ENCODE data around the gene GLT6D1.

The GLT6D1 gene

DNA sequence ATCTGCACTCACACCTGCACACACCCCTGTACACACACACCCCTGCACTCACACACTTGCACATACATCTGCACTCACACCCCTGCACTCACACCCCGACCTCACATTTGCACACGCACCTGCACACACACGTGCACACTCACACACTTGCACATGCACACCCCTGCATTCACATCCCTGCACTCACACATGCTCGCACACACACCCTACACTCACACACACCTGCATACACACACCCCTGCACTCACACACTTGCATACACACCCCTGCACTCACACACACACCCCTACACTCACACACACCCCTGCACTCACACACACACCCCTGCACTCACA, 27.5 kb downstream of the GLT6D1 start:
- no peak for DNase-seq
- Histone ChIP-seq H3K36me3 (replicated peaks; ENCODE audit: insufficient read depth, low read length) (no peaks in the 10 kb centered on the region), H3K4me2 (ENCODE audit: low read depth, low read length) (no peak overlapping the region), H3K9me2 (replicated peaks; ENCODE audit: insufficient read depth, low read length) (no peaks in the 10 kb centered on the region), H3K9ac (ENCODE audit: low read length) (no peak overlapping the region), H4K20me1 (ENCODE audit: insufficient read depth, low read length) (no peaks in the 10 kb centered on the region), H3K27ac (ENCODE audit: low read length) (no peak overlapping the region), H3F3A (ENCODE audit: insufficient read depth, low read length) (no peaks in the 10 kb centered on the region), H3K4me3 (ENCODE audit: low read length) (no peak overlapping the region), H3K27me3 (replicated peaks; ENCODE audit: insufficient read depth, low read length) (peaks cover 50% of the 10 kb centered on the region), H2AFZ (ENCODE audit: low read length) (no peak overlapping the region), H3K9me3 (replicated peaks; ENCODE audit: insufficient read depth, low read length) (no peaks in the 10 kb centered on the region), H3K79me2 (ENCODE audit: low read length) (no peaks in the 10 kb centered on the region), H3K4me1 (ENCODE audit: low read length) (no peaks in the 10 kb centered on the region)
- TF ChIP-seq EZH2phosphoT487 (IDR thresholded peaks at IDR 0.05; ENCODE audit: low read length): no peak
- TF ChIP-seq, protein P1, sequence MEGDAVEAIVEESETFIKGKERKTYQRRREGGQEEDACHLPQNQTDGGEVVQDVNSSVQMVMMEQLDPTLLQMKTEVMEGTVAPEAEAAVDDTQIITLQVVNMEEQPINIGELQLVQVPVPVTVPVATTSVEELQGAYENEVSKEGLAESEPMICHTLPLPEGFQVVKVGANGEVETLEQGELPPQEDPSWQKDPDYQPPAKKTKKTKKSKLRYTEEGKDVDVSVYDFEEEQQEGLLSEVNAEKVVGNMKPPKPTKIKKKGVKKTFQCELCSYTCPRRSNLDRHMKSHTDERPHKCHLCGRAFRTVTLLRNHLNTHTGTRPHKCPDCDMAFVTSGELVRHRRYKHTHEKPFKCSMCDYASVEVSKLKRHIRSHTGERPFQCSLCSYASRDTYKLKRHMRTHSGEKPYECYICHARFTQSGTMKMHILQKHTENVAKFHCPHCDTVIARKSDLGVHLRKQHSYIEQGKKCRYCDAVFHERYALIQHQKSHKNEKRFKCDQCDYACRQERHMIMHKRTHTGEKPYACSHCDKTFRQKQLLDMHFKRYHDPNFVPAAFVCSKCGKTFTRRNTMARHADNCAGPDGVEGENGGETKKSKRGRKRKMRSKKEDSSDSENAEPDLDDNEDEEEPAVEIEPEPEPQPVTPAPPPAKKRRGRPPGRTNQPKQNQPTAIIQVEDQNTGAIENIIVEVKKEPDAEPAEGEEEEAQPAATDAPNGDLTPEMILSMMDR (IDR thresholded peaks at IDR 0.05; ENCODE audit: low read length): no peak
- no peak for TF ChIP-seq EZH2 (optimal IDR thresholded peaks at IDR 0.05; ENCODE audit: low read depth, low read length)

DNA sequence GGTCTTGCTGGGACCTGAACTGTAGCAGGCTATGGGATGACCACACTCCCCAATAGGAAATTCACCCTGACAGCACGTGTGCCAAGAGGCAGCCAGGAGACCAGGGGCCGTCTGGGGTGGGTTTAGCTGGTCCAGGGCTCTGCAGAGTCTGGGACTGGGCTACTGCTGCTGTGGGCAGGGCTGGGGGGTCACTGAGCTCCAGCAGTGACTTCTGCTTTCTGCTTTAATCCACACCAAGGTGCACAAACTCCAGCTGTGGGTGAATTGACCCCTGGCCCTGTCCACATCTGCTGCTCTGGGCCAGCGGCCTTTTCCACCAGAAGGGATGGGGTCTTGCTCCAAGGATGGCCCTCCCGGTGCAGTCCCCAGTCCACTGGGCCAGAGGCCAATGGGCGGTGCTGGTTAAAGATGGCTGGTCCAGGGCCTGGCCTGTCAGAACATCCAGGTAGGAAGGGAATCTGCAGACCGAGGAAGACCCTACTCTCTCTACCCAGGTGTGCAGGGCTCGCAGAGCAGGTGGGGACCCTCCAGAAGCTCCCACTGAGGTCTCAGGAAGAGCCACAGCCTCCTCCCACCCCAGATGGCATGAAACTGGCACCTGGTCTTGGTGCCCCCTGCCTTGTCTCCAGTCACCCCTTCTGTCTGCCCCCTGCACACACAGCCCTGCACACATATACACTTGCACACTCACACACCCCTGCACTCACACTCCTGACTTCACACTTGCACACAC, 28.0 kb downstream of the GLT6D1 start:
- Histone ChIP-seq H3K9me3 (replicated peaks; ENCODE audit: insufficient read depth, low read length) (no peaks in the 10 kb centered on the region), H4K20me1 (ENCODE audit: insufficient read depth, low read length) (no peaks in the 10 kb centered on the region), H3K27ac (ENCODE audit: low read length) (no peak overlapping the region), H3F3A (ENCODE audit: insufficient read depth, low read length) (no peaks in the 10 kb centered on the region), H3K4me1 (ENCODE audit: low read length) (no peaks in the 10 kb centered on the region), H3K9ac (ENCODE audit: low read length) (no peak overlapping the region), H3K36me3 (replicated peaks; ENCODE audit: insufficient read depth, low read length) (no peaks in the 10 kb centered on the region), H3K4me3 (ENCODE audit: low read length) (no peak overlapping the region), H2AFZ (ENCODE audit: low read length) (no peak overlapping the region), H3K79me2 (ENCODE audit: low read length) (no peaks in the 10 kb centered on the region), H3K4me2 (ENCODE audit: low read depth, low read length) (no peak overlapping the region), H3K9me2 (replicated peaks; ENCODE audit: insufficient read depth, low read length) (no peaks in the 10 kb centered on the region), H3K27me3 (replicated peaks; ENCODE audit: insufficient read depth, low read length) (peaks cover 50% of the 10 kb centered on the region)
- TF ChIP-seq EZH2 (optimal IDR thresholded peaks at IDR 0.05; ENCODE audit: low read depth, low read length): no peak
- no peak for TF ChIP-seq EZH2phosphoT487 (IDR thresholded peaks at IDR 0.05; ENCODE audit: low read length)
- TF ChIP-seq, protein P1 (IDR thresholded peaks at IDR 0.05; ENCODE audit: low read length): no peak
- DNase-seq: no peak

DNA sequence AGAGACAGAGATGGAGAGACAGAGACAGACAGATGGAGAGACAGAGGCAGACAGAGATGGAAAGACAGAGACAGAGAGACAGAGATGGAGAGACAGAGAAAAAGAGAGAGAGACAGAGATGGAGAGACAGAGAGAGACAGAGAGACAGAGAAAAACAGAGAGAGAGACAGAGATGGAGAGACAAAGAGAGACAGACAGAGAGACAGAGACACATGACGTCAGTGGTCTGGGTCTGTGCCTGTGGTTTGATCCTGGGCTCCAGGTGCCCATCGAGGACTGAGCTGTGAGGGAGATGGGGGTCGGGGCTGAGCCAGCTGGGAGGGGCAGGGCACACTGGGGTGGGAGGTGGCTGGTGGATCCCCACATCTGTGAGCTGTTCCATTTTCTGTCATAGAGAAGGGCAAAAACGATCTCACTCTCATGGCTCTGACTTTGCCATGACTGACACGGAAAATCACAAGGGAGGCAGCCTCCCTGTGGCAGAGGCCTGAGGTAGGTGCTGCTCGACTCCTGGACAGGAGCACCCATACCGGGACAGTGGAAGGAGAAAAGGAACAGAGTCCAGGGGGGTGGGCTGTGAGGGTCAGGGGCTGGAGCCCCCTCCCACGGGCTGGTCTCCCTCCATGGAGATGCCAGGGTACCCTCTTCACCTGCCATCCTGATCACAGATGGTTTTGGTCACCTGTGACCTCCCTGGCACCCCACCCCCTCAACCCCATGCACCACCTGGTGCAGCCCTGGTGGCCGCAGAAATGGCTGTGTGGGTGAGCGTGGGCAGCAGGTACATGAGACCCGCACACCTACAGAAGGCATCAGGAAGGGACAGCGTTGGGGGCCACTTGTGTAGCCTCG, 28.8 kb downstream of the GLT6D1 start:
- Histone ChIP-seq H3K9ac (ENCODE audit: low read length) (no peak overlapping the region), H3K27me3 (replicated peaks; ENCODE audit: insufficient read depth, low read length) (peaks cover 44% of the 10 kb centered on the region), H3K4me3 (ENCODE audit: low read length) (no peak overlapping the region), H2AFZ (ENCODE audit: low read length) (no peak overlapping the region), H3K4me1 (ENCODE audit: low read length) (no peaks in the 10 kb centered on the region), H3K4me2 (ENCODE audit: low read depth, low read length) (no peak overlapping the region), H3K79me2 (ENCODE audit: low read length) (no peaks in the 10 kb centered on the region), H3F3A (ENCODE audit: insufficient read depth, low read length) (no peaks in the 10 kb centered on the region), H3K9me2 (replicated peaks; ENCODE audit: insufficient read depth, low read length) (no peaks in the 10 kb centered on the region), H4K20me1 (ENCODE audit: insufficient read depth, low read length) (no peaks in the 10 kb centered on the region), H3K27ac (ENCODE audit: low read length) (no peak overlapping the region), H3K36me3 (replicated peaks; ENCODE audit: insufficient read depth, low read length) (no peaks in the 10 kb centered on the region), H3K9me3 (replicated peaks; ENCODE audit: insufficient read depth, low read length) (no peaks in the 10 kb centered on the region)
- TF ChIP-seq EZH2 (optimal IDR thresholded peaks at IDR 0.05; ENCODE audit: low read depth, low read length) (no peak), EZH2phosphoT487 (IDR thresholded peaks at IDR 0.05; ENCODE audit: low read length) (no peak)
- TF ChIP-seq, protein P1 (IDR thresholded peaks at IDR 0.05; ENCODE audit: low read length): no peak
- DNase-seq: no peak

Measured in MM.1S (cell line).